ENCODE data around the gene VENTX.

VENTX gene

DNA sequence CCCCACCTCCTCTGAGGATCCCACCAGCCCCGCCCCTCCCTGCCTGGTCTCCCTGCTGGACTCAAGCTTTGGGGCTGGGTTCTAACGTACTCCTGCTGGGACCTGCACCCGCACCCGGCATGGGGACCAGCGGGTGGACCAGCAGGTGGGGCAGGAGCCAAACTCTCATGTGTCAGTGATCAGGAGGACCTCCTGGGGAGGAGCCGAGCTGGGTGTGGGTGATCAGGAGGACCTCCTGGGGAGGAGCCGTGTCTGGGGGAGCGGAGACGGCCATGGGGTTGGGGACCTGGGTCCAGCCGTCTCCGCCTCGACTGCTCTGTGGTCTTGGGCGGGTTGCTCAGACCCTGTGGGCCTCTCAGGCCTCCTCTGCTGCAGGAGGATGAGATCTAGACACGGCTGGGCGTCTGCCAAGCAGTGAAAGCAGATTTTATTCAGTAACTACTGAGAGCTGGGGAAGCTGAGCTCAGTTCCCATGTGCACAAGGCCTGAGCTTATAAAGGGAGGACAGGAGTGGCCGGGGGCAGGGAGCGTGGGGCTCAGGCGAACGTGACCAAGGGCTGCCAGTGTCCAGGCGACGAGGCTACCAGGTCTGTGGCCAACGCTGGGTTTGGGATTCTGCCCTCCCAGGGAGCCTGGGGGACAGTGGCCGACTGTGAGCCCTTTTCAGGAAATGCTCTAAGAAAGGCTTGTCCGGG is 41.3 kb upstream of the VENTX start:
- Histone ChIP-seq H3F3A (ENCODE audit: control insufficient read depth, insufficient read depth) (no peaks in the 10 kb centered on the region), H3K79me2 (ENCODE audit: control insufficient read depth, low read length) (no peaks in the 10 kb centered on the region), H3K4me3 (ENCODE audit: low read length) (no peak overlapping the region), H3K4me1 (ENCODE audit: control insufficient read depth, low read length) (no peaks in the 10 kb centered on the region), H3K9me3 (ENCODE audit: control insufficient read depth, insufficient read depth, low read length) (peaks cover 6% of the 10 kb centered on the region; the same call in 1 of the 2 replicates), H3K4me2 (ENCODE audit: low read length) (no peak overlapping the region), H3K9me2 (replicated peaks; ENCODE audit: control insufficient read depth, low read length) (no peaks in the 10 kb centered on the region), H3K27me3 (ENCODE audit: control insufficient read depth, low read length) (no peaks in the 10 kb centered on the region), H3K36me3 (ENCODE audit: control insufficient read depth, low read length) (no peaks in the 10 kb centered on the region), H4K20me1 (ENCODE audit: control insufficient read depth, insufficient read depth, low read depth, low read length) (no peaks in the 10 kb centered on the region), H3K27ac (ENCODE audit: low read depth, low read length) (no peak overlapping the region)
- TF ChIP-seq EZH2phosphoT487 (IDR thresholded peaks at IDR 0.05; ENCODE audit: borderline replicate concordance, low read length) = no peak
- TF ChIP-seq, protein P1, sequence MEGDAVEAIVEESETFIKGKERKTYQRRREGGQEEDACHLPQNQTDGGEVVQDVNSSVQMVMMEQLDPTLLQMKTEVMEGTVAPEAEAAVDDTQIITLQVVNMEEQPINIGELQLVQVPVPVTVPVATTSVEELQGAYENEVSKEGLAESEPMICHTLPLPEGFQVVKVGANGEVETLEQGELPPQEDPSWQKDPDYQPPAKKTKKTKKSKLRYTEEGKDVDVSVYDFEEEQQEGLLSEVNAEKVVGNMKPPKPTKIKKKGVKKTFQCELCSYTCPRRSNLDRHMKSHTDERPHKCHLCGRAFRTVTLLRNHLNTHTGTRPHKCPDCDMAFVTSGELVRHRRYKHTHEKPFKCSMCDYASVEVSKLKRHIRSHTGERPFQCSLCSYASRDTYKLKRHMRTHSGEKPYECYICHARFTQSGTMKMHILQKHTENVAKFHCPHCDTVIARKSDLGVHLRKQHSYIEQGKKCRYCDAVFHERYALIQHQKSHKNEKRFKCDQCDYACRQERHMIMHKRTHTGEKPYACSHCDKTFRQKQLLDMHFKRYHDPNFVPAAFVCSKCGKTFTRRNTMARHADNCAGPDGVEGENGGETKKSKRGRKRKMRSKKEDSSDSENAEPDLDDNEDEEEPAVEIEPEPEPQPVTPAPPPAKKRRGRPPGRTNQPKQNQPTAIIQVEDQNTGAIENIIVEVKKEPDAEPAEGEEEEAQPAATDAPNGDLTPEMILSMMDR (IDR thresholded peaks at IDR 0.05; ENCODE audit: low read depth, low read length, poor library complexity, severe bottlenecking) = no peak

DNA sequence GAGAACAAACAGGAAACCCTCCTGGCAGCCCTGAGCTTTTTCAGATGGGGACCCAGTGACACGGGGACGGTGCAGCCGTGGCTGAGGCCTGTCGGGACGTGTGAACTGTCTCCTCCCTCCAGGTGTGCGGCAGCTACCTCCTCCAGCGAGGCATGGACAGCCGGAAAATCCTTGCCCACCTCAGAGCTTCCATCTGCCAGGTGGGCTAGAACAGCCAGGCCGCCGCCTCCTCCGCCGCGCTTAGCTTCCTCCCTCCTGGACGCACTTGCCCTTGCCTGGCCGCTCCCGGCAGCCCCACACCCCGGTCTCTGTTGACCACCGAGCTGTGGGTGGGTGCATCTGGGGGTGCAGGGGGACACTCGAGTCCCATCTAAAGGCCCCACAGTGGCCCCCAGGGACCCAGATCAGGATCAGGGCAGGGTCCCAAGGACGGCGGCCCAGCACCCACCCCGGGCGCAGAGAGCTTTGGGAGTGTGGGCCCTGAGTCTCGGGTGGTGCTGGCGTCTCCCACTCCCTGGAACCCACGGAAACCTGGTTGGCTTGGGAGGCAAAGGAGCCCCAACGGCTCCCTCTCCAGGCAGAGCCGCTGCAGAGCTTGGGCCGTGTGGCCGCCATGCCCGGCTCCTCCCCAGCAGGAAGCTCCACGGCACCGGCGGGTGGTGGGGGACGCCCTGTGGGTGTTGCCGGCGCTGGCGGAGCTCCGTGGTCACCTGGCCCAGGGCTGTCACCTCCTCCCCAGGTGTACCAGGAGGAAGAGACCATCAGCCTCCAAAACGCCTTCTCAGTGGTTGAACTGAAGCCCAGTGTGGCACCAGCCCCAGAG is 40.5 kb upstream of the VENTX start:
- H3K9me2 ChIP-seq (replicated peaks; ENCODE audit: control insufficient read depth, low read length) = no peaks in the 10 kb centered on the region
- H3K4me2 ChIP-seq (ENCODE audit: low read length) = no peak overlapping the region
- peaks cover 6% of the 10 kb centered on the region; the same call in 1 of the 2 replicates for H3K9me3 ChIP-seq (ENCODE audit: control insufficient read depth, insufficient read depth, low read length)
- H3K4me1 ChIP-seq (ENCODE audit: control insufficient read depth, low read length) = no peaks in the 10 kb centered on the region
- no peak overlapping the region for H3K27ac ChIP-seq (ENCODE audit: low read depth, low read length)
- H3K79me2 ChIP-seq (ENCODE audit: control insufficient read depth, low read length) = no peaks in the 10 kb centered on the region
- no peaks in the 10 kb centered on the region for H3K27me3 ChIP-seq (ENCODE audit: control insufficient read depth, low read length)
- H3K4me3 ChIP-seq (ENCODE audit: low read length) = no peak overlapping the region
- no peaks in the 10 kb centered on the region for H3F3A ChIP-seq (ENCODE audit: control insufficient read depth, insufficient read depth)
- TF ChIP-seq, protein P1 (IDR thresholded peaks at IDR 0.05; ENCODE audit: low read depth, low read length, poor library complexity, severe bottlenecking) = no peak
- no peak for TF ChIP-seq EZH2phosphoT487 (IDR thresholded peaks at IDR 0.05; ENCODE audit: borderline replicate concordance, low read length)
- no peaks in the 10 kb centered on the region for H4K20me1 ChIP-seq (ENCODE audit: control insufficient read depth, insufficient read depth, low read depth, low read length)
- H3K36me3 ChIP-seq (ENCODE audit: control insufficient read depth, low read length) = no peaks in the 10 kb centered on the region

DNA sequence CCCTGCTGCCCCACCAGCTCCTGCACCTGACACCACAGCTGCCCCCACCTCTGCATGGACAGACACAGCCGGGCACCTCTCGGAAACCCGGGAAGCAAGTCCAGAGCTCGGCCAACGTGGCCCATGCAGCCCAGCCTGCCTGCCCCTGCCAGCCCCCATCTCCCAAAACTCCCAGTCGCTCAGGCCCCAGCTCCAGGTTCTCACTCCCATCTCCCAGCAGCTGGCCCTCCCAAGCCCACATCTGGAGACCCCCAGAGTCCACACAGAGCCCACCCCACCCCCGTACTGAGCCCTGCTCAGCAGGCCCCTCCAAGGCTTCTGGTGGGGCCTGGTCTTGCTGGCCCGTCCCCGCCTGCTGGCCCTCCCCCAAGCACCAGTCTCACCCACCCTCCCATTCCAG is 39.9 kb upstream of the VENTX start:
- no peak for TF ChIP-seq EZH2phosphoT487 (IDR thresholded peaks at IDR 0.05; ENCODE audit: borderline replicate concordance, low read length)
- TF ChIP-seq, protein P1 (IDR thresholded peaks at IDR 0.05; ENCODE audit: low read depth, low read length, poor library complexity, severe bottlenecking) = no peak
- no peaks in the 10 kb centered on the region for H3K36me3 ChIP-seq (ENCODE audit: control insufficient read depth, low read length)
- no peak overlapping the region for H3K4me3 ChIP-seq (ENCODE audit: low read length)

More for the DNA sequence above, 39.9 kb upstream of the VENTX start:
- Histone ChIP-seq H3F3A (ENCODE audit: control insufficient read depth, insufficient read depth) (no peaks in the 10 kb centered on the region), H3K79me2 (ENCODE audit: control insufficient read depth, low read length) (no peaks in the 10 kb centered on the region), H3K27ac (ENCODE audit: low read depth, low read length) (no peak overlapping the region), H3K9me2 (replicated peaks; ENCODE audit: control insufficient read depth, low read length) (no peaks in the 10 kb centered on the region), H3K27me3 (ENCODE audit: control insufficient read depth, low read length) (no peaks in the 10 kb centered on the region), H4K20me1 (ENCODE audit: control insufficient read depth, insufficient read depth, low read depth, low read length) (no peaks in the 10 kb centered on the region), H3K4me2 (ENCODE audit: low read length) (no peak overlapping the region), H3K4me1 (ENCODE audit: control insufficient read depth, low read length) (no peaks in the 10 kb centered on the region), H3K9me3 (ENCODE audit: control insufficient read depth, insufficient read depth, low read length) (peaks cover 6% of the 10 kb centered on the region; the same call in 1 of the 2 replicates)

Measured in DOHH2 (cell line).